ENCODE measurements around the gene GRAMD4.
"Not testable (repeated sequence)": the region's sequence is repeated elsewhere in the genome, so short reads cannot be mapped to it uniquely, and the experiment has no call there.

Gene GRAMD4

GRCh38 chr22:46633334-46633890 lies 13.2 kb downstream of the GRAMD4 start:
- FAIRE-seq = no peak
- no peak for TF ChIP-seq PAX5 (IDR thresholded peaks at IDR 0.05; ENCODE audit: insufficient read depth, low read length, severe bottlenecking)
- no peak for TF ChIP-seq POLR2A (IDR thresholded peaks at IDR 0.05; ENCODE audit: low read depth, low read length)
- TF ChIP-seq POLR2AphosphoS5 (IDR thresholded peaks at IDR 0.05; ENCODE audit: low read depth, low read length) = no peak
- no peak for TF ChIP-seq TAF1 (IDR thresholded peaks at IDR 0.05; ENCODE audit: low read depth, low read length)
- no peak for TF ChIP-seq SPI1 (IDR thresholded peaks at IDR 0.05; ENCODE audit: low read depth, low read length)
- TF ChIP-seq POU2F2 (IDR thresholded peaks at IDR 0.05; ENCODE audit: low read depth, low read length) = no peak
- no peak for DNase-seq (ENCODE audit: insufficient read length, low spot score)

GRCh38 chr22:46634011-46634699 lies 14.0 kb downstream of the GRAMD4 start:
- no peak for DNase-seq (ENCODE audit: insufficient read length, low spot score)
- TF ChIP-seq TAF1 (IDR thresholded peaks at IDR 0.05; ENCODE audit: low read depth, low read length) (no peak), SPI1 (IDR thresholded peaks at IDR 0.05; ENCODE audit: low read depth, low read length) (no peak), PAX5 (IDR thresholded peaks at IDR 0.05; ENCODE audit: insufficient read depth, low read length, severe bottlenecking) (no peak), POLR2A (IDR thresholded peaks at IDR 0.05; ENCODE audit: low read depth, low read length) (no peak), POLR2AphosphoS5 (IDR thresholded peaks at IDR 0.05; ENCODE audit: low read depth, low read length) (no peak), POU2F2 (IDR thresholded peaks at IDR 0.05; ENCODE audit: low read depth, low read length) (no peak)
- no peak for FAIRE-seq

- not testable (repeated sequence) for FAIRE-seq; DNase-seq (ENCODE audit: insufficient read length, low spot score)
These were observed 14.9 kb downstream of the GRAMD4 start for GRCh38 chr22:46634973-46635685.

GRCh38 chr22:46635756-46636155 lies 15.6 kb downstream of the GRAMD4 start:
- TF ChIP-seq POLR2A (IDR thresholded peaks at IDR 0.05; ENCODE audit: low read depth, low read length) (no peak), POU2F2 (IDR thresholded peaks at IDR 0.05; ENCODE audit: low read depth, low read length) (no peak), POLR2AphosphoS5 (IDR thresholded peaks at IDR 0.05; ENCODE audit: low read depth, low read length) (no peak), SPI1 (IDR thresholded peaks at IDR 0.05; ENCODE audit: low read depth, low read length) (no peak), TAF1 (IDR thresholded peaks at IDR 0.05; ENCODE audit: low read depth, low read length) (no peak), PAX5 (IDR thresholded peaks at IDR 0.05; ENCODE audit: insufficient read depth, low read length, severe bottlenecking) (no peak)
- FAIRE-seq (no peak), DNase-seq (ENCODE audit: insufficient read length, low spot score) (no peak)

GRCh38 chr22:46636221-46637002 lies 16.2 kb downstream of the GRAMD4 start:
- TF ChIP-seq POU2F2 (IDR thresholded peaks at IDR 0.05; ENCODE audit: low read depth, low read length) (no peak), POLR2AphosphoS5 (IDR thresholded peaks at IDR 0.05; ENCODE audit: low read depth, low read length) (no peak), TAF1 (IDR thresholded peaks at IDR 0.05; ENCODE audit: low read depth, low read length) (no peak), PAX5 (IDR thresholded peaks at IDR 0.05; ENCODE audit: insufficient read depth, low read length, severe bottlenecking) (no peak), SPI1 (IDR thresholded peaks at IDR 0.05; ENCODE audit: low read depth, low read length) (no peak), POLR2A (IDR thresholded peaks at IDR 0.05; ENCODE audit: low read depth, low read length) (no peak)
- FAIRE-seq = no peak
- DNase-seq (ENCODE audit: insufficient read length, low spot score) = no peak

- TF ChIP-seq SPI1 (IDR thresholded peaks at IDR 0.05; ENCODE audit: low read depth, low read length) (no peak), TAF1 (IDR thresholded peaks at IDR 0.05; ENCODE audit: low read depth, low read length) (no peak)
- DNase-seq (ENCODE audit: insufficient read length, low spot score) (no peak), FAIRE-seq (no peak)
These were observed 17.8 kb downstream of the GRAMD4 start for GRCh38 chr22:46637711-46638600.

GRCh38 chr22:46638601-46639431 lies 18.6 kb downstream of the GRAMD4 start:
- peak; percentile 81 for FAIRE-seq
- TF ChIP-seq POLR2A (IDR thresholded peaks at IDR 0.05; ENCODE audit: low read depth, low read length) (no peak), TAF1 (IDR thresholded peaks at IDR 0.05; ENCODE audit: low read depth, low read length) (no peak), PAX5 (IDR thresholded peaks at IDR 0.05; ENCODE audit: insufficient read depth, low read length, severe bottlenecking) (no peak), SPI1 (IDR thresholded peaks at IDR 0.05; ENCODE audit: low read depth, low read length) (no peak), POLR2AphosphoS5 (IDR thresholded peaks at IDR 0.05; ENCODE audit: low read depth, low read length) (no peak), POU2F2 (IDR thresholded peaks at IDR 0.05; ENCODE audit: low read depth, low read length) (no peak)
- no peak for DNase-seq (ENCODE audit: insufficient read length, low spot score)

GRCh38 chr22:46639843-46640242 lies 19.7 kb downstream of the GRAMD4 start:
- FAIRE-seq (no peak), DNase-seq (ENCODE audit: insufficient read length, low spot score) (no peak)
- TF ChIP-seq PAX5 (IDR thresholded peaks at IDR 0.05; ENCODE audit: insufficient read depth, low read length, severe bottlenecking) (no peak), TAF1 (IDR thresholded peaks at IDR 0.05; ENCODE audit: low read depth, low read length) (no peak)

All from GM12891 (cell line).